Inflammatory macrophage treated with lipopolysaccharide for 1 hour (primary cell): ENCODE data around the gene KCNN3.
A peak's percentile ranks its signal among the peaks of the same experiment; 100 is the strongest.

ENCODE experiments used
- DNase-seq, 2 donors: peaks; one replicate each; pipeline ENCODE4 v3.0.0-alpha.2; 2020 to 2022

Gene KCNN3

DNA sequence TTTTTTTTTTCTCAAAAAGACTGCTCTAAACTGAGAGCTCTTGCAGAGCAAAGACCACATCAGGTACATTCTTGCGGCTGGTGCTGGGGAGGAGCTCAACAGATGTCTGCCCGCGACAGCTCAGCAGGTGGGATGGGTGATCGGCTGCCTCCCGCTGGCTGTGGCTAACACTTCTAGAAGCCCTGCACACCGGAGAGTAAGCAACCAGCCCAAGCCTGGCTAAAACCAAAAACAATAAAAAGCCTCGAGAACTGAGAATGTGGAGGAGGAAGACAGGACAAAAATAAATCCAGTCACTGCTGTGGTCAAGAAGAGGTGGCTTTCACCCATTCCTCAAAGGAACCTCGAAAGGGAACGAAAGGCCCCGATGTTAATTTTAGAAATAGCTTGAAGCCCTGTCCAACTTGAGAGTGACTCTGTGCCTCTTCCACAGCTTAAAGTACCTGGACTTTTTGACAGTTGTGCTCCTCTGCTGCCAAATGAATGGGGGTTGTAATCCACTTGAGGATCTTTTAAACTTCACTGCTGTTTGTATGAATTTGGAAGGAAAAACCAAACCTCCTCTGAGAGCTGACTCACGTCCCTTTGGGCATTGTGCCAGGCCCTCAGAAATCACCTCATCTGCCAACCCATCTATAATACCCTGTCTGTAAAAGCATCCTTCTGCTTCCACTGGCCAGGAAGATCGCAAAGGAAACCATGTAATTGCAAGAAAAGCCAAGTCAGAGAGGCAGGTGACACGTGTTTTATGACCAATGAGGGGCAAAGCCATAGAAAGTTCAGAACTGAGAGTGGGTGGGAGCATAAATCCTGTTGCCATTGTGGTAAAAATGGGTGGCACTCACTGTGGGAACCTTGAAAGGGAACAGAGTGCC lies 78.6 kb downstream of the KCNN3 start:
- no peak for DNase-seq

DNA sequence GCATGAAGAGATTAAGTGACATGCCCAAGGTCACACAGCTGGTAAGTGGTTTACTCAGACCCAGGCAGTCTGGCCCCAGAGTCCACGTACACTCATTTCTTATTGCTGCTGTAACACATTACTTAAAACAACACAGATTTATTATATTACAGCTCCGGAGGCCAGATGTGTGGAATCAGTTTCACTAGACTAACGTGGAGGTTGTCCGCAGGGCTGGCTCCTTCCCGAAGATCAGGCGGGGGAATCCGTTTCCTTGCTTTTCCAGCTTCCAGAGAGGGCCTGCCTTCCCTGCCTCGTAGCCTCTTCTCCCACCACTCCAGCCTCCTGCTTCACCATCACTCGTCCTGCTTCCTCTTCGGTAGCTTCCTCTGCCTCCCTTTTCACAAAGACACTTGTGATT lies 81.2 kb downstream of the KCNN3 start:
- DNase-seq, result no peak

GRCh38 chr1:154788110-154788870 lies 81.8 kb downstream of the KCNN3 start:
- no peak for DNase-seq

DNA sequence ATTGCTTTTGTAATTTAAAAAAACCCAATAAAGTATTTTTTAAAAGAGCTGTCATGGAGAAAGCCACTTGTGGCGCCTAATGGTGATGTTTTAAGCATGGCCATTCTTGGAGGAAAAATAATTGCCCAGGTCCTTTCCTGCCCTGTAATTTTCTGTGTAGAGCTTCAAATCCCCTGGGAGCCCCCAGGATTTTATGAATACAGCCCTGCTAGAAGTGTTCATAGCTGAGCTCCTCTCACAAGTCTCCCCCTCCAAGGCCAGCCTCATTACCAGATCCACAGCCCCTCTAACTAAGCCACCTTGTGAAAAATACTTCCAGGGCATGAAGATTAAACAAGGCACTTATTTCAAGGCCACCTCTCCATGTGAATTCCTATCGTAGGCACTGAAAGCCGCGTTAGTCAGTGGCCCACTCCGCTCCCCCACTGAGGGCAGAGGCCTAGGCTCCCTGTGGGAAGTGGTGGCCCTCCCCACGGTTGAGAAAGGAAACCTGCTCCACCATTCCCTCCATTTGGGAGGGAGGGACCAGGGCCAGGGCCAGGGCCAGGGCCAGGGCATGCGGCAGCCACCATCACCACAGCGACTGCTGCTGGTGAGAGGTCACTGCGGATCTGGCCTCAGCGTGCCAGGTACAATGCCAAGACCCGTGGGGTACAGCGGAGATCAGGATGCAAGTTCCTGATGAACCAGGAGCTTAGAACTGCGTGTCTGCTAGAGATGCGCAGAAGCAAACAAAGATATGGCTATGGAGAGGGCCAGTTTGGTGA lies 83.1 kb downstream of the KCNN3 start:
- no peak for DNase-seq

- DNase-seq, result no peak
Observed at GRCh38 chr1:154784924-154785531, 85.1 kb downstream of the KCNN3 start.

DNA sequence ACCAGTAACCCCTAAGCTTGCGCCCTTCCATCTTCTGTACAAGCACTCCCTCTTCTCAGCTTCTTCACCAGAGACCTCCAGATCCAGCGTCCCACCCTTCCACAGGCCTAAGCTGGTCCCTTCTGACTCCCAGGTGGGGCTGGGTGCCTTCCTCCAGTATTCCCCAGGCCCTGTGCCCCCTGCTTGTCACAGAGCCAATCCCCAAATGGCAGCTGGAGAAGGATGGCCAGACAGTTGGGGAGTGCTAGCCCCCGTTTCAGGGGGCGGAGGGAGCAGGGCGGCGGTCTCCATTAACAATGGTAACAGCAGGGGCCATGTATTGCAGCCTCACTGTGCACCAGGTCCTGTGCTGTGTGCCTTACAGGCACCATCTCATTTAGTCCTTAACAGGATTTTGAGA lies 85.7 kb downstream of the KCNN3 start:
- no peak for DNase-seq

GRCh38 chr1:154783976-154784375 lies 86.1 kb downstream of the KCNN3 start:
- DNase-seq, result no peak

DNA sequence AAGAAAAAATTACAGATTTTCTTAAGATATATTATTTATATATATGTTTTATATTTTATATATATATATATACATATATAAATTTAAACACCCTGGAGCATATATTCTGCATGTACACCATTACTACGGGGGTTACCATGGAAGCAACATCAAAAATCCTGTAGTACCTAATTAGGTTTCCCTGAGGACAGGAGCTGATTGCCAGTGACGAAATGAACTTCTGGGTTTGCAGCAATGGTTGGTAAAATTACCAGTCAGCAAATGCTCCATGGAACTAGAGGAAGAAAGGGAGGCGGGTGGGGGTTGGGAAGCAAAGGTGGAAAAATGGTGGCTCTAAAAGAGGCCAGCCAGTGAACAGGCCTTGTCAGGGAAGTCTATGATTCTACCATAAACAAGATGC lies 89.5 kb downstream of the KCNN3 start:
- no peak for DNase-seq

- DNase-seq, result no peak
Observed at GRCh38 chr1:154779551-154780189, 90.4 kb downstream of the KCNN3 start.

- DNase-seq, result no peak
Observed at GRCh38 chr1:154778944-154779343, 91.1 kb downstream of the KCNN3 start.

- no peak for DNase-seq
Observed at GRCh38 chr1:154778275-154778674, 91.8 kb downstream of the KCNN3 start.

DNA sequence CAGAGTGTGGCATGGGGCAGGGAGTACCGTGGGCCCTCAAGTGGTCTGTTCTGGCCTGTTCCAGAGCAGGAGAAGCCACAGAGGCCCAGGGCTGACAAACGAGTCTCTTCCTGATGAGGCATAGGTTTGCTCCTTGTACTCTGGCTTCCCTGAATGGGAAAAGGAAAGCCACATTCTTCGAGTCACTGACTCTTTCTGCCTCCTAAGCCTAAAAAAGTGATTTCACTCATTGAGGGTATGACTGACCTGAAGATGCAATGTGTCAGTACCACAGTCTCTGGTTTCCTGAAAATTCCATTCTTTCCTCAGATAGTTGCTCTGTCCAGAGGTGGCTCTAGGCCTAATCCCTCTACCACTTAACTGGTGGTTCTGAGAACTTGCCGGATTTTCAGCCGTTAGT lies 92.3 kb downstream of the KCNN3 start:
- DNase-seq, result peak; percentile 14 to 33

DNA sequence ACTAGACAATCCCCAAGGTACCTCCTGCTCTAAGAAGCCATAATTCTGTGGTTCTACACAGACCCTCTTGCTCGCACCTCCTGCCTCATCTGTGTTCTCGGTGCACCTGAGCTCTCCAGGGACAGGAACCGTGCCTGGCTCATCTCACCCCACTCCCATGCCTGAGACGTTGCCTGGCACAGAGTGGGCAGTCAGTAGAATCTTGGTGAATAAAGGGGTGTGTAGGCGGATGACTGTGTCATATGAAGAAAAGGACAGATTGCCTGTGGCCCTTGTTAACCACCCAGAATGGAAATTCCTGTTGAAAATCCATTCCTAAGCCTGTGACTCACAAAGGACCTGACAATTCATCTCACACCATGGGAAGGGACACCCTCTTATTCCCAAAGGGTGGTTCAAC lies 92.9 kb downstream of the KCNN3 start:
- peak; percentile 58 to 77 for DNase-seq

DNA sequence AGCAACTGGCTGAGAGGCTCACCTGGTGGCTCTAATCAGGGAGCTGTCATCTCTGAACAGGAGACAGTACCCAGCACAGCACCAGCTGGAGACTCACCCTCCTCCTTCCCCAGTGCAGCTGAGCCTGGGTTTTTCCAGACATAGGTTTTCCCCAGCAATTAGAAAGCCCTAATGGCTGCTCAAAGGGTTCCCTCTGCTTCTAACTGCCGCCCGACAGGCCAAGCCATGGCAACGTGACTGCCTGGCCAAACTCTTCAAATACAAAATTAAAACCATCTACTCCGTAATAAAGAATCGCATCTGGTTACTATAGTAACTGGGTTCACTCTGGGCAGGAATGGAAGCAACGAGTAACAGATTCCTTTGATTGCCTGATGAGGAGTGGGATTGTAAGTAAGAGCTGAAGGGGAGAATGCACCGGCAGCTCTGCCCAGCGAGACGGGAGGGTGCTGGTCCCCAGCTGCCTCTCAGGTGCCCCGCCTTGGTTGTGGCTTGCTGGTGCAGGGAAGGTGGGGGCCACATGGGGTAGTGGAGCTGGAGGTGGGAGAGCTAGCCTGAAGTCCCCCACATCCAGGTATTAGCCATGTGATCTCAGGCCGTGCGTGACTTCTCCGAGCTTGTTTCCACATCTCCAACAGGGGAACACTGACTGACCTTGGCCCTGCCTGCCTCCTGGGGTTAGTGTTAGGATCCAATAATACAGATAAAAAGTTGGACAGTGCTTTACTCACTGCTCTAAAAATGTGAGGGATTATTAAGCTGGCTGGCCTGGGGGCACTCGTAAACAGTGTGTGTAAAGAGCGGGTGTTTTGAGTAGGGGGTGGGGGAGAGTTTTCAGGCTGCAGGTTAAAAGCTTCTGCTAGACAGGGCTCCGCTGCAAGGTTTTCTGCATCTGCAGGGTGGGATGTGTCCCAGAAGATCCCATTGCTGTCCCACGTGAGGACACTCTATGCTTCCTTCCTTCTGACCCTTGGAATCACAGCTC lies 94.2 kb downstream of the KCNN3 start:
- no peak for DNase-seq

GRCh38 chr1:154774175-154774855 lies 95.8 kb downstream of the KCNN3 start:
- DNase-seq, result no peak

GRCh38 chr1:154773551-154773950 lies 96.5 kb downstream of the KCNN3 start:
- no peak for DNase-seq

GRCh38 chr1:154772606-154773506 lies 97.2 kb downstream of the KCNN3 start:
- DNase-seq, result peak in 1 of 2 donors; percentile 8

- no peak for DNase-seq
Observed at GRCh38 chr1:154772056-154772455, 98.0 kb downstream of the KCNN3 start.

GRCh38 chr1:154770897-154771594 lies 99.0 kb downstream of the KCNN3 start:
- DNase-seq, result no peak
